WTC11 (cell line): ENCODE results near the gene HBD. TPM values are rescaled to one million over a fixed set of nuclear protein-coding genes. Genes with fewer than 3 reads are reported as not detected.

Source experiments
- ATAC-seq: fragments of 200-7000 bp; cut with Tn5 transposase; 2 replicates; pipeline ENCODE4 v1.10.0; 2021; ENCODE audit warnings: mild to moderate bottlenecking, moderate library complexity
- CTCF ChIA-PET: fragments of 300-600 bp; sonication (Branson Sonifier 250); formaldehyde crosslinking; loops from one replicate; lab custom pipeline; 2021; ENCODE audit warnings: antibody characterized with exemption; lab: Charles Lee
- POLR2A ChIA-PET: fragments of 350-600 bp; sonication (Branson Sonifier 250); formaldehyde crosslinking; loops from one replicate; lab custom pipeline; 2021; ENCODE audit warnings: antibody characterized with exemption; lab: Charles Lee
- DNase-seq: peaks from one replicate; pipeline ENCODE4 v3.0.0; 2021; ENCODE audit warnings: low spot score
- H3K27ac Mint-ChIP-seq: 2 replicates; pipeline ENCODE4 v1.8.0; 2021; ENCODE audit warnings: mixed read lengths
- H3K27me3 Mint-ChIP-seq: 2 replicates; pipeline ENCODE4 v1.8.0; 2021; ENCODE audit warnings: low read depth, mild to moderate bottlenecking, moderate library complexity, mixed read lengths
- H3K36me3 Mint-ChIP-seq: 2 replicates; pipeline ENCODE4 v1.8.0; 2021; ENCODE audit warnings: mixed read lengths
- H3K4me1 Mint-ChIP-seq: 2 replicates; pipeline ENCODE4 v1.8.0; 2022; ENCODE audit warnings: mixed read lengths
- H3K4me3 Mint-ChIP-seq: 2 replicates; pipeline ENCODE4 v1.8.0; 2021; ENCODE audit warnings: mild to moderate bottlenecking, moderate library complexity, mixed read lengths
- H3K9me3 Mint-ChIP-seq: 2 replicates; pipeline ENCODE4 v1.8.0; 2021; ENCODE audit warnings: mixed read lengths
- CBFB ChIP-seq: sonication (generic); formaldehyde crosslinking; IDR thresholded peaks from 2 replicates; pipeline ENCODE4 v1.8.1; 2022; ENCODE audit warnings: mild to moderate bottlenecking, low read depth, missing genetic modification reagents
- CREM ChIP-seq: sonication (generic); formaldehyde crosslinking; IDR thresholded peaks from 2 replicates; pipeline ENCODE4 v1.8.1; 2022; ENCODE audit warnings: mild to moderate bottlenecking, missing genetic modification reagents, moderate library complexity
- ELF4 ChIP-seq: sonication (generic); formaldehyde crosslinking; IDR thresholded peaks from 2 replicates; pipeline ENCODE4 v1.8.1; 2022; ENCODE audit warnings: low read depth, mild to moderate bottlenecking, moderate library complexity, missing genetic modification reagents
- GRHL2 ChIP-seq: fragments of 250-450 bp; sonication (Bioruptor Pico); IDR thresholded peaks from 2 replicates; pipeline ENCODE4 v1.8.0; 2022; ENCODE audit warnings: mild to moderate bottlenecking, moderate library complexity; ENCODE audit not compliant: insufficient replicate concordance, severe bottlenecking
- GTF2I ChIP-seq: fragments of 250-450 bp; sonication (Bioruptor Pico); conservative IDR thresholded peaks from 2 replicates; pipeline ENCODE4 v1.4.0; 2021; ENCODE audit warnings: mild to moderate bottlenecking
- IRF2 ChIP-seq: sonication (generic); formaldehyde crosslinking; IDR thresholded peaks from 2 replicates; pipeline ENCODE4 v1.8.0; 2022; ENCODE audit warnings: low read depth, missing genetic modification reagents, borderline replicate concordance
- NR2C2 ChIP-seq: sonication (generic); formaldehyde crosslinking; IDR thresholded peaks from 2 replicates; pipeline ENCODE4 v1.8.0; 2022; ENCODE audit warnings: mild to moderate bottlenecking, missing genetic modification reagents
- NR3C1 ChIP-seq: sonication (generic); formaldehyde crosslinking; conservative IDR thresholded peaks from 2 replicates; pipeline ENCODE4 v1.8.1; 2023; ENCODE audit warnings: low read depth, mild to moderate bottlenecking, missing genetic modification reagents
- ZBTB21 ChIP-seq: sonication (generic); formaldehyde crosslinking; IDR thresholded peaks from 2 replicates; pipeline ENCODE4 v1.8.1; 2023; ENCODE audit warnings: mild to moderate bottlenecking, missing genetic modification reagents, borderline replicate concordance
- ZNF396 ChIP-seq: fragments of 250-450 bp; sonication (Bioruptor Pico); IDR thresholded peaks from 2 replicates; pipeline ENCODE4 v1.8.0; 2021; ENCODE audit warnings: mild to moderate bottlenecking, moderate library complexity, borderline replicate concordance
- total RNA-seq: library from RNA; stranded (reverse); gene quantifications from 3 replicates; pipeline ENCODE4 v1.2.3, GENCODE V29; 2021
- TF ChIP-seq, protein P1 (sequence below): fragments of 250-450 bp; sonication (Bioruptor Pico); IDR thresholded peaks from 2 replicates; pipeline ENCODE4 v1.9.0; 2021; ENCODE audit warnings: mild to moderate bottlenecking
- TF ChIP-seq, protein P2 (sequence below): sonication (generic); formaldehyde crosslinking; conservative IDR thresholded peaks from 2 replicates; pipeline ENCODE4 v1.8.1; 2022; ENCODE audit warnings: mild to moderate bottlenecking, missing genetic modification reagents
- TF ChIP-seq, protein P3 (sequence below): sonication (generic); formaldehyde crosslinking; IDR thresholded peaks from 2 replicates; pipeline ENCODE4 v1.8.0; 2022; ENCODE audit warnings: mild to moderate bottlenecking, missing genetic modification reagents
- TF ChIP-seq, protein P4 (sequence below): sonication (generic); formaldehyde crosslinking; IDR thresholded peaks from 2 replicates; pipeline ENCODE4 v1.8.1; 2022; ENCODE audit warnings: low read depth, mild to moderate bottlenecking, moderate library complexity, missing genetic modification reagents, borderline replicate concordance
- TF ChIP-seq, protein P5 (sequence below): sonication (generic); formaldehyde crosslinking; conservative IDR thresholded peaks from 2 replicates; pipeline ENCODE4 v1.8.1; 2023; ENCODE audit warnings: mild to moderate bottlenecking, low read depth, missing genetic modification reagents, moderate library complexity

Gene HBD
- total RNA-seq, 1 experiment from 2014 or later: not detected

DNA sequence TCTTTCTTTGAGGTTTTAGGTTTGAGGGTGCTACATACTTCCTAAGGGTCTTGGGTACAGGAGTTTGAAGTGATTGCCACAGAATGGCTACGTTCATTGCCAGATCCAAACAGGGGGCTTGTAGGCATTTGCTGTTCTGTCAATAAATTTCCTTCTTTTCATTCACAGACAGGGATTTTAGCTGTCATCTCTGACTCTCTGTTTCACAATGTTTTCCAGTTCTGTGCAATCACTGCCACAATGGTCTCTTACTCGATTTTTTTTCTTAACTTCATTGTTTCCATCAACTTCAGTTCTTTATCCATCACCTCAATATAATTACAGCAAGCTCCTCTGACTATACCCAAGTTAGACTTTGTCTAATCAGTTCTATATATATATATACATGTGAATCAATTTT, 6.2 kb upstream of the HBD start (continued):
- TF ChIP-seq CREM (CRISPR knock-in tag): no peak
- no peak for TF ChIP-seq GTF2I (CRISPR knock-in tag)
- TF ChIP-seq, protein P1, sequence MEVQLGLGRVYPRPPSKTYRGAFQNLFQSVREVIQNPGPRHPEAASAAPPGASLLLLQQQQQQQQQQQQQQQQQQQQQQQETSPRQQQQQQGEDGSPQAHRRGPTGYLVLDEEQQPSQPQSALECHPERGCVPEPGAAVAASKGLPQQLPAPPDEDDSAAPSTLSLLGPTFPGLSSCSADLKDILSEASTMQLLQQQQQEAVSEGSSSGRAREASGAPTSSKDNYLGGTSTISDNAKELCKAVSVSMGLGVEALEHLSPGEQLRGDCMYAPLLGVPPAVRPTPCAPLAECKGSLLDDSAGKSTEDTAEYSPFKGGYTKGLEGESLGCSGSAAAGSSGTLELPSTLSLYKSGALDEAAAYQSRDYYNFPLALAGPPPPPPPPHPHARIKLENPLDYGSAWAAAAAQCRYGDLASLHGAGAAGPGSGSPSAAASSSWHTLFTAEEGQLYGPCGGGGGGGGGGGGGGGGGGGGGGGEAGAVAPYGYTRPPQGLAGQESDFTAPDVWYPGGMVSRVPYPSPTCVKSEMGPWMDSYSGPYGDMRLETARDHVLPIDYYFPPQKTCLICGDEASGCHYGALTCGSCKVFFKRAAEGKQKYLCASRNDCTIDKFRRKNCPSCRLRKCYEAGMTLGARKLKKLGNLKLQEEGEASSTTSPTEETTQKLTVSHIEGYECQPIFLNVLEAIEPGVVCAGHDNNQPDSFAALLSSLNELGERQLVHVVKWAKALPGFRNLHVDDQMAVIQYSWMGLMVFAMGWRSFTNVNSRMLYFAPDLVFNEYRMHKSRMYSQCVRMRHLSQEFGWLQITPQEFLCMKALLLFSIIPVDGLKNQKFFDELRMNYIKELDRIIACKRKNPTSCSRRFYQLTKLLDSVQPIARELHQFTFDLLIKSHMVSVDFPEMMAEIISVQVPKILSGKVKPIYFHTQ (CRISPR knock-in tag): no peak
- TF ChIP-seq GRHL2 (CRISPR knock-in tag): no peak
- TF ChIP-seq, all 79 proteins: peak for 0

DNA sequence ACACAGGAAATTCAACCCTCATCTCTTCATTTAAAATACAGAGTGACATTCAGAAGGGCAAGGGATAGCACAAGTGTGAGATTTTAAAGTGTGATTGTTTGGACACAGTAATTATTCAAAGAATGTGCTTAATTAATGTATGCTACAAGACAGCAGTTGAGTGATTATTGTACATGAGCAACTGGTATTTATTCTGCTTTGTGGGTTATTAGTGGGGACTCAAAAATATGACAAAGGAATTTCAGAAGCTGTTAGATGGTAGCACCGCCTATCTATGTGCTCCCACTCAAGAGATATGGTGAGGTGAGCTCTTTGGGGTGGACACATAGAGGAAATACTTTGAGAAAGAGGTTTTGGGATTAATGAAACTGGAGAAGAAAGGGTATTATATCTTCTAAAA, 5.8 kb upstream of the HBD start:
- TF ChIP-seq NR2C2 (no peak), CREM (CRISPR knock-in tag) (no peak), IRF2 (CRISPR knock-in tag) (no peak), NR3C1 (CRISPR knock-in tag) (no peak), CBFB (CRISPR knock-in tag) (no peak)
- TF ChIP-seq, protein P2, sequence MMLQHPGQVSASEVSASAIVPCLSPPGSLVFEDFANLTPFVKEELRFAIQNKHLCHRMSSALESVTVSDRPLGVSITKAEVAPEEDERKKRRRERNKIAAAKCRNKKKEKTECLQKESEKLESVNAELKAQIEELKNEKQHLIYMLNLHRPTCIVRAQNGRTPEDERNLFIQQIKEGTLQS (CRISPR knock-in tag): no peak
- TF ChIP-seq, protein P3, sequence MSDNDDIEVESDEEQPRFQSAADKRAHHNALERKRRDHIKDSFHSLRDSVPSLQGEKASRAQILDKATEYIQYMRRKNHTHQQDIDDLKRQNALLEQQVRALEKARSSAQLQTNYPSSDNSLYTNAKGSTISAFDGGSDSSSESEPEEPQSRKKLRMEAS (CRISPR knock-in tag): no peak
- TF ChIP-seq, protein P4, sequence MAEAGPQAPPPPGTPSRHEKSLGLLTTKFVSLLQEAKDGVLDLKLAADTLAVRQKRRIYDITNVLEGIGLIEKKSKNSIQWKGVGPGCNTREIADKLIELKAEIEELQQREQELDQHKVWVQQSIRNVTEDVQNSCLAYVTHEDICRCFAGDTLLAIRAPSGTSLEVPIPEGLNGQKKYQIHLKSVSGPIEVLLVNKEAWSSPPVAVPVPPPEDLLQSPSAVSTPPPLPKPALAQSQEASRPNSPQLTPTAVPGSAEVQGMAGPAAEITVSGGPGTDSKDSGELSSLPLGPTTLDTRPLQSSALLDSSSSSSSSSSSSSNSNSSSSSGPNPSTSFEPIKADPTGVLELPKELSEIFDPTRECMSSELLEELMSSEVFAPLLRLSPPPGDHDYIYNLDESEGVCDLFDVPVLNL (CRISPR knock-in tag): no peak
- TF ChIP-seq, all 79 proteins: peak for 0
- no peak for ATAC-seq
- Mint-ChIP-seq H3K4me3 (no peak overlapping the region), H3K9me3 (no peaks in the 10 kb centered on the region), H3K4me1 (no peaks in the 10 kb centered on the region), H3K36me3 (no peaks in the 10 kb centered on the region), H3K27ac (no peak overlapping the region), H3K27me3 (no peaks in the 10 kb centered on the region; the same call in 1 of the 2 replicates)
- DNase-seq: no peak
- CTCF ChIA-PET: no interaction called here
- POLR2A ChIA-PET: no interaction called here

DNA sequence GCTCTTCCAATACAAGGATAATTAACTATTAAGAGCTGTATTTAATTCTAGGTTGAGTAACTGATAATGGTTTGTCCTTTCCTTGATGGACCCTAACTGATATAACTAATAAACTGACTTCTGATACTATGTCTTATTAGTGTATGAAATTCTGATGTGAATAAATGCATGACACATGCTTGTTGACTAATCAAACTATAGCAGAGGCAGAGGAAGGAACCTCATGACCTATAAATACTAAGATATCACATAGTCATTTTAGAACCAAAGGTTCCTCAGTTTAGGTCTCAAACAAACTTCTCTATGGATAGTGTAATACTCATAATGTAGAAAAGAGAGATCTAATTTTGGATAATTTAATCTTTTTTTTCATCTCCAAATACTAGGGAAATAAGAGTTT, 4.8 kb upstream of the HBD start:
- DNase-seq (no peak), ATAC-seq (no peak)
- H3K4me1 Mint-ChIP-seq: no peaks in the 10 kb centered on the region
- H3K27me3 Mint-ChIP-seq: no peaks in the 10 kb centered on the region; the same call in 1 of the 2 replicates
- TF ChIP-seq ZBTB21 (CRISPR knock-in tag): no peak
- TF ChIP-seq, protein P5, sequence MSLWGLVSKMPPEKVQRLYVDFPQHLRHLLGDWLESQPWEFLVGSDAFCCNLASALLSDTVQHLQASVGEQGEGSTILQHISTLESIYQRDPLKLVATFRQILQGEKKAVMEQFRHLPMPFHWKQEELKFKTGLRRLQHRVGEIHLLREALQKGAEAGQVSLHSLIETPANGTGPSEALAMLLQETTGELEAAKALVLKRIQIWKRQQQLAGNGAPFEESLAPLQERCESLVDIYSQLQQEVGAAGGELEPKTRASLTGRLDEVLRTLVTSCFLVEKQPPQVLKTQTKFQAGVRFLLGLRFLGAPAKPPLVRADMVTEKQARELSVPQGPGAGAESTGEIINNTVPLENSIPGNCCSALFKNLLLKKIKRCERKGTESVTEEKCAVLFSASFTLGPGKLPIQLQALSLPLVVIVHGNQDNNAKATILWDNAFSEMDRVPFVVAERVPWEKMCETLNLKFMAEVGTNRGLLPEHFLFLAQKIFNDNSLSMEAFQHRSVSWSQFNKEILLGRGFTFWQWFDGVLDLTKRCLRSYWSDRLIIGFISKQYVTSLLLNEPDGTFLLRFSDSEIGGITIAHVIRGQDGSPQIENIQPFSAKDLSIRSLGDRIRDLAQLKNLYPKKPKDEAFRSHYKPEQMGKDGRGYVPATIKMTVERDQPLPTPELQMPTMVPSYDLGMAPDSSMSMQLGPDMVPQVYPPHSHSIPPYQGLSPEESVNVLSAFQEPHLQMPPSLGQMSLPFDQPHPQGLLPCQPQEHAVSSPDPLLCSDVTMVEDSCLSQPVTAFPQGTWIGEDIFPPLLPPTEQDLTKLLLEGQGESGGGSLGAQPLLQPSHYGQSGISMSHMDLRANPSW (CRISPR knock-in tag): no peak
- no peak for TF ChIP-seq ELF4
- TF ChIP-seq ZNF396: no peak
- H3K9me3 Mint-ChIP-seq: no peaks in the 10 kb centered on the region
- H3K36me3 Mint-ChIP-seq: no peaks in the 10 kb centered on the region
- no peak overlapping the region for H3K27ac Mint-ChIP-seq
- ChIA-PET POLR2A (no interaction called here), CTCF (no interaction called here)
- H3K4me3 Mint-ChIP-seq: no peak overlapping the region
